GM21528 (cell line): Measurements from ENCODE around the gene FBLN2.

Experiments used
- ATAC-seq: cut with Tn5 transposase; IDR thresholded peaks from one replicate; pipeline ENCODE4 v1.9.1; 2021; ENCODE audit warnings: mild to moderate bottlenecking, moderate library complexity; ENCODE audit not compliant: unreplicated experiment, low FRiP score

The FBLN2 gene

DNA sequence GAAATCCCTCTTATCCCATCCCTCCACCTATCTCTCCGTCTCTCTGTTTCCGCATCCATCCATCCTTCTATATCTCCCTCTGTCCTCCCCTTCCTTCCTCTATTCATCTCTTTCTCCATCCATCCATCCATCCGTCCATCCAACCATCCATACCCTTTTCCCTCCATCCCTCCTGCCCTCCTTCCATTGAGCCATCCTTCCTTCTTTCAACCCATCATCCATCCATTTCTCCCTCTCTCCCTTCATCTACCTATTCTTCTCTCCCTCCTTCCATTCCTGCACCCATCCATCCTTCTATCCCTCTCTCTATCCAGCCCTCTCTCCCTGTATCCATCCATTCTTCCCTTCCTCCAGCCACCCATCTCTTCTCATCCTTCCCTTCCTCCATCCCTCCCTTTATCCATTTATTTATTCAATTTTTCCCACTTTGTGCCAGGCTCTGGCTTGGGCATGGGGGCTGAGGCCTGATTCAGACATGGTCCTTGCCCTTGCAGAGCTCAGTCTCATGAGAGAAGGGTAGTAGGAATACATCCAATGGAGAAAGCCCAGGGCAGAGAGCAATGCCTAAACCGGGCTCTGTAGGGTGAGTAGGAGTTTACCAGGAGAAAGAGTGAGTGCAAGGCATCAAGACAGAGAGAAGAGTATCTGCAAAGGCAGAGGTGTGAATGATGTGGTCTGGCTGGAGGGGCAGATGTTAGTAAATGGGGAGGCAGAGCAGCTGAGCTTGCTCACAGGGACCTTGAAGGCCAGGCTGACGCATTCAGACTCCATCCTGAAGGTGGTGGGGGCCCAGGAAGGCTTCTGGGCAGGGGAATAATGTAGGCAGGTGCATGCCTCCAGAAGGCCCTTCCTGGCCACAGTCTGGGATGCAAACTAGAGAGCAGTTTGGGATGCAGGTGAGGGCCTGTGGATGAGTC, 19.5 kb upstream of the FBLN2 start:
- no peak for ATAC-seq

DNA sequence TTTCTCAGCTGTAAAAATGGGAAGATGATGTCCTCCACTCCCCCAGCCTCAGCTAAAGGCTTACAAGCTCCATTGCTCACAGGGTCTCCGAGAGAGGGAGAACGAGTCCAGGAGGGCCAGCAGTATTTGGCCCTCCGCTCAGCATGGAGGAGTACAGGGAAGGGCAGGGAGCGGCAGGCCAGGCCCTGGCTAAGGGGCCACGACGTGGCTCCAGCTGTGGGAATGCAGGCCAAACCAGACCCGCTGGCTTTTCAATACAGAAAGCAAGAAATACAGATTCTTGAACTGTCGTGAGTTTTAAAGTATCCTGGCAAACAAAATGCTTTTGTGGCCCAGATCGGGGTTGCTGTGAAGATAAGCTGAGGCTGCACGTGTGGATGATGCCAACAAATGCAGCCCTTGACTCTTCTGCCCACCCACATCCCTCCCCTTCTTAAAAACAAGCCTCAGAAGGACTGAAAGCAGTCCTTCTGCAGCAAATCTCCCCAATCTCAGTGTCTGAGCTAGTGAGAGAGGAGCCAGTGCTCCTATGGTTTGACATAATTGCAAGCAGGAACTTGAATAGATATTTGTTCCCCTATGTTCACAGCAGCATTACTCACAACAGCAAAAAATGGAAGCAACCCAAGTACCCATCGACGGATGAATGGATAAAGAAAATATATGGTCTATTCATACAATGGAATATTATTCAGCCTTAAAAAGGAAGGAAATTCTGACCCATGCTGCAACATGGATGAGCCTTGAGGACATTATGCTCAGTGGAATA, 18.5 kb upstream of the FBLN2 start:
- ATAC-seq, result no peak

DNA sequence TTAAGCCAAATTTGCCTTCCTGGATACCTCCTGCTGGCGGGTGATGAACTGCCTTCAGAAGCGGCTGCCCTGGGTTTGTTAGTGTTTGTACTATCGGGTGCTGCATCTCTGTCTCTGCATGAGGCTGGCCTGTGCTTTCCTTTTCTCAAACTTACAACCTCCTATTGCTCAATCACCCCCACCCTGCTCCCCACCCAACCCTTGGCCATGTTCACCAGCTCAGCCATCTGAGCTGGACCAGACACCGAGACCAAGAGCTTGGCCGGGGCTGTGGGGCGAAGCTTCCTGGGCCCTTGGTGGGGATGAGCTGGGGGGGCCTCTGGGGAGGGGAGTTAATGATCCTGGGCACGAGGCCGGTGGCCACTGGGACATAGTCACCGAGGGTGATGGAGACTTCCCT, 16.8 kb upstream of the FBLN2 start:
- no peak for ATAC-seq

- ATAC-seq, result no peak
These were observed 16.3 kb upstream of the FBLN2 start for GRCh38 chr3:13532631-13533030.

- no peak for ATAC-seq
These were observed 15.0 kb upstream of the FBLN2 start for GRCh38 chr3:13533885-13534301.

DNA sequence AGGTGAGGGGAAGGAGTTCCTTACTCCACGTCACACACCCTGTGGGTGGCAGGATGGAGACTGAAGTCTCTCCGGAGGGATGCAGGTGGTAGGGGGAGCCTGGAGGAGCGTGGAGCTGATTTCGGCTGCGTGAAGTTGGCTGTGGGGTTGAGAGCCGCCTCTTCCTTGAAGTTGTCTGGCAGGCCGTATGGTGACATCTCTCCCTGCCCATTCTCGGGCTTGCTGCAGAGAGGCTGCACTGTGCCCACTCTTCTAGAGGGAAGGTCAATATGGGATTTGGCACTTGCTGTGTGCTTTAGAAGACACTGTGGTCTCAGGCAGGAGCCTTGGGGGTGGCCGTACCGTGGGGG, 13.4 kb upstream of the FBLN2 start:
- no peak for ATAC-seq

DNA sequence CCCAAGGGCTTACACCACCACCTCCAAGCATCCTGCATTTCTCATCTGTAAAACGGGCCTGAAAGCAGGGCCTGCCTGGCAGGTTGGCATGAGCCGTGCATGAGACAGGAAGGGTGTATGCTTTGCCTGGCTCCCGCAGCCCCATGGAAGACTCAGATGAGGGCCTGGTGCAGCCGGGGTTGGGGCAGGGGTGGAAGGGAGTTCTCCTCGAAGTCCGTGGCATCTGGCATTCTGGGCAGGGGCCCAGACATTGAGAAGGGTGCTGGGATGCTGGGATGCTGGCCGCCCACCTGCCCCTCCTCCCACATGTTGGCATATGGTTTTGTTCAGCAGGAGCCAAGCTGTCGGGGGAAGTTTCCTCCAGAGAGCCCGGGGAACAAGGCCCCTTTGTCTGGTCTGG, 13.0 kb upstream of the FBLN2 start:
- no peak for ATAC-seq

DNA sequence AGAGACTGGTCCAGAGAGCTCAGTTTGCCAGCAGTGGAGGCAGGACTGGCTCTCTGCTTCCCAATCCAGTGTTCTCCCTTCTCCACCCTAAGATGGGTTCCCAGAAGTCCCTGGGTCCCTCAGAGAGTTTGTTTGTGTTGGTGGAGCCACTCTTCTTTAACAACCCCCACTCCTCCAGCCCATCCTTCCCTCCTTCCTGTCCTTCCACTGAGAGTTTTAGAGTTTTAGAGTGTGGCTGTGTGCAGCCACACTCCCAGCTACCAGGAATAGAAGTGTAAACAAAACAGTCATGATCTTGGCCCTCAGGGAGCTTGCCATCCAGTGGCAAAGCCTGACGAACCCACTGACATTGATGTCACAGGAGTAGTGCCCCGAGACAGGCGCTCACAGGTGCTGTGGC, 12.5 kb upstream of the FBLN2 start:
- no peak for ATAC-seq

DNA sequence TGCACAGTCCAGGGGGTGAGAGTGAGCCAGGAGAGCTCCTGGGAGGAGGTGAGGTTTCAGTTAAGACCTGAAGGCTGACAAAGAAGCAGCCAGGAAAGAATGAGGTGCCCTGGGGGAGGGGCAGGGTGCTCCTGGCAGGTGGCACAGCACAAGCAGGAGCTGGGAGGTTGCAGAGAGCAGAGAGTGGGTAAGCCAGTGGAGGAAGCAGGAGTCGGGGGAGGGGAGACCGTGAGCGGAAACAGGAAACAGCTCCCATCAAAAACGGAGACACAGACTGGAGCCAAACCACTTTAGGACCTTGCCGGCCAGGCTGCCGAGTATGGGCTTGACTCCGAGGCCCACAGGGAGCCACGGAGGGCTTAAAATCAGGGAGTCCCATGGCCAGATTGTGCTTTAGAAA, 12.1 kb upstream of the FBLN2 start:
- ATAC-seq, result no peak

- no peak for ATAC-seq
These were observed 11.5 kb upstream of the FBLN2 start for GRCh38 chr3:13537244-13537908.

- ATAC-seq, result no peak
These were observed 11.0 kb upstream of the FBLN2 start for GRCh38 chr3:13537909-13538296.

DNA sequence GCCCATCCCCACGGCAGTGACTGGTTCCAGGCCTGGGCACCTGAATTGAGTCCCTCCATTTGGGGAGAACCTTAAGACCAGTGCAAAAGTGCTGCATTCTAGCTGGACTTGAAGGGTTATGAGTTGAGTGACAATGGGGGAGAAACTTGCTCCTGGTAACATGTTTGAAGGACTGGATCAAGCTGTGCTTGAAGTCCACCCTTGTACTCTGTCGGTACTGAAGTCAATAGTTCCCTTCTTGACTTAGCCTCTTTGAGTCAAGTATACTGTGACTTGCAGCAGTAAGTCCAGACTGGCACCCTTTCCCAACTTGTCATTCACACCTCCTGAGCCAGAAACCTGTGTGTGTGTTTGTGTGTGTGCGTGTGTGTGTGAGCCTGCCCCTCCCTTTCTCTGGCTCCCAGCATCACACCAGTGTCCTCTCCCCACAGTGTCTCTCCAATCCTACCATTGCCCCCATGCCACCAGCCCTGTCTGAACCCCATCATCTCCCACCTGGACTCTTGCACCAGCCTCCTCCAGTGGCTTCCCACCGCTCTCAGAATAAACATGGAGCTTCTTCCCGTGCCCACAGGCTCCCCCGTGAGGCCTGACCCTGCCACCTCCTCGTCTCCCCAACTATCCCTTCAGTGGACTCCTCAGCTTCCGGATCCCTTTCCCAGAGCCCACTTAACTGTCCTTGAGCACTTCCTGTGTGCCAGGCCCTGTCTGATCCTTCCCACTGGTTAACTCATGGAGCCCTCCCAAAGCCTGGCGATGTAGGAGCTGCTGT, 10.2 kb upstream of the FBLN2 start:
- ATAC-seq, result no peak

GRCh38 chr3:13539292-13539638, 9.7 kb upstream of the FBLN2 start:
- ATAC-seq, result no peak

GRCh38 chr3:13539671-13540070, 9.3 kb upstream of the FBLN2 start:
- ATAC-seq, result no peak

DNA sequence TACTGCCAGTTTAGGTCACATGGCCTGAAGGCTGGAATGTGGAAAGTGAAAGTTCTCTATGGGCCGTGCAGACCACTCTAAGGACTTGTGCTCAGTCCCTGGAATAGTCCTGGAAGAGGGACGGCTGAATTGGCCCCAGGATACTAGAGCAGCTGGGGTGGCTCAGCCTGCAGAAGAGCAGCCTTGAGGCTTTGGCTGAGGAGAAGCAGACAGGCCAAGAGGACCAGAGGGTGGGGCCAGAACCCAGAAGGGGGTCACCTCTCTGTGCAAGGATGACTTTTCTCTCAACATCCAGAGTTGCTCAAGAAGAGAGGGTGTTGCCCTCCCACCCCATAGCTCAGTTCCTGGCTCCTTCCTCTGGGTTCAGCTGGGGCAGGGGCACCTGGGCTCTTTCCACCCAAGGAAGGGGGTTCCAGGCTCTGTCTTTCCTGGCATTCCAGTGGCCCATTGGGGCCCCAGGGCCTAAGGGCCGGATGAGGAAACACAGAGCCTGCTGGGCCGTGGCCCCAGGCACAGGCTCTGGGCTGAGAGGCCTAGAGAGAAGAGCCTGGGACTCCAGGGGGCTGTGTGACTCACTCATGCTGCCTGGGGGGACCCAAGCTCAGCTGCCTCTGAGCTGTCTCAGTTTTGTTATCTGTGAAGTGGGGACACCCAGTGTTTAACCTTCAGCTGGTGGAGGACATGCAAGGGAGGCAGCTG, 8.5 kb upstream of the FBLN2 start:
- ATAC-seq, result no peak

- no peak for ATAC-seq
These were observed 7.2 kb upstream of the FBLN2 start for GRCh38 chr3:13541691-13542090.

DNA sequence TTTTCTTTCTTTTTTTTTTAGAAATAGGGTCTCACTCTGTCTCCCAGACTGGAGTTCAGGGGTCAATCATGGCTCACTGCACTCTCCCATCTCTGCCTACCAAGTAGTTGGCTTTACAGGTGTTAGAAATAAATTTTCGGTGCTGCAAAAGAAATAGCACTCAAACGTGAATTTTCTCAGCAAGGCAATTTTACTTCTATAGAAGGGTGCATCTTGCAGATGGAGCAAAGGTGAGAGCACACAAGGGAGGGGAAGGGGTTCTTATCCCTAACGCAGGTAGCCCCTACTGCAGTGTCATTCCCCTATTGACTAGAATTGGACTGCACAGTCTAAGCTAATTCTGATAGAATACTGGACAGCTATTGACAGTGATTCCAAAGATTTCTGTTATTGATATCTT, 6.8 kb upstream of the FBLN2 start:
- no peak for ATAC-seq

- no peak for ATAC-seq
These were observed 5.7 kb upstream of the FBLN2 start for GRCh38 chr3:13543253-13543652.

DNA sequence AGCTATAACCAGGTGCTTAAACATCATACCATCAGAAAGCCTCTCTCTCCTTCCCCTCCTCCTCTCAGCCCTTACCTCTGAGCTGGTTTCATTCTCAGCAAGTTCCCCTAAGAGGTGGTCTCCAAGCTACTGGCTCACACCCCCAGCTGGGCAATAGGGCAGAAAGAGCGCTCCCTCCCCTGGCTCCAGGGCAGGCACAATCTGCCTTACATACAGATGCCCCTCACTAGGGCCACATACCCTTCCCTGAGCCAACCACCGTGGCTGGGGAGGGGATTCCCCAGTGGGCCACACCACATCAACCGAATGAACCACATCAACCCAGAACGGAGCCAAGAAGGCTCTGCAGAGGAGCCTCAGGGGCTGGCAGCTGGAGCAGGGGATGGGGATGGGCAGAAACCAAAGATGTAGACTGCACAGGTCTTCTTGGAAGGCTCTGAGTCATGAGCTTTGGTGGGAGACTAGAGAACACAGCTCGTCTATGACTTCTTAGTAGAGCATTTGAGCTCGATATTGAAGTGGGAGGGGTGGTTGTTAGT, 4.6 kb upstream of the FBLN2 start:
- ATAC-seq, result no peak
